Ammon's horn (tissue), 1 donor: ENCODE results near the gene ST6GALNAC4.

Experiments used
- DNase-seq: peaks from one replicate; pipeline ENCODE4 v3.0.0-alpha.2; 2016; ENCODE audit warnings: low spot score

The ST6GALNAC4 gene

DNA sequence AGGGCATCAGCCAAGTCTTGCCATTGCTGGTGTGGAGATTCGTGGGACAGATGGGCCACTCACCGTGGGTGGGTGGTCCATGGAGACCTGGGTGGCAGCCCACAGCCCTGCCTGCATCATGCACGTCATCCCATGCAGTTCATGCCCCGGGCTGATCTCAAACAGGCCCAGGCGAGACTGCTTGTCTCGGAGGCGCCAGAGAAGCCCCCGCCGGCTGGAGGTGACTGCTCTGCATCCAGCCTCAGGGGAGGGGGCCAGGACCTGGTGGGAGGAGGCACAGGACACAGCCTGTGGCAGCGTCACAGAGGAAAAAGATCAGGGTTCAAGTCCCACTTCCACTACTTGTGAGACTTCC, 12.8 kb upstream of the ST6GALNAC4 start:
- no peak for DNase-seq

DNA sequence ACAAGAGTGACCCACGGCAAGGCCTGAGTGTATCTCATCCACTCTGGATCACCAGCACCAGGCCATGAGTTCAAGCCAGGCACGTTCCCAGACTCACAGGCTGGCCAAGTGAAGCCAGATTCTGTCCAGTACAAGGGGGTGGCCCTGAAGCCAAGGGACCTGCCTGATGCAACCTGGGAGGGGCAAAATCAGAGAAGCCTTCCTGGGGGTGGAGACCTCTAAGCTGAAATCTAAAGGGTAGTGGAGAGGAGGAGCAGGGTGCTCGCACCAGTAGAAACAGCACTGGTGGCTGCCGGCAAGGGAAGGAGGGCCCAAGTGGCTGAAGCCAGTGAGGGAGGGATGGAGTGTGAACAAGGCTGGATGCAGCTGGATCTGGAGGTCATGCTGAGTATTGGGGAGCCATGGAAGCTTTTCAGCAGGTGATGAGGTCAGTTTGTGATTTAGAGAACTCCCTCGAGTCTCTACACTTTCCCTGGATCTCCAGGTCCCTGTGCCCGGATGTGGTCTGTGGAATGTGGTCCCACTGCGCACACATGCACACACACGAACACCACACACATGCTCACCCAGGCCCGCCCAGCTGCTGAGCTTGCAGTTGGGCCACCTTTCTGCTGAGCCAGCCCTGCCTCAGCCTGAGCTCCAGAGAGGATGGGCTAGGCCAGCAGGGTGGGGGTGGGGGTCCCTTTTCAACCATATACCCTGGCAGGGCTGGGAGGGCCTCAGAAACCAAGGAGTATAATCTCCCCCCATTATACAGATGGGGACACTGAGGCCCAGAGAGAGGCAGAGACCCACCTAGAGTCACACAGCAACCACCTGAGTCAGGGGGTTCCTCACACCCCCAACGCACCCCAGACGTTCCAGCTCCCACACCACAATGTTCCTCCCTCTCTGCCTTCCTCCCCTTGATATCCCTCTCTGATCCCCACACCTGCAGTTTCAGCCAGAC, 12.1 kb upstream of the ST6GALNAC4 start:
- no peak for DNase-seq

DNA sequence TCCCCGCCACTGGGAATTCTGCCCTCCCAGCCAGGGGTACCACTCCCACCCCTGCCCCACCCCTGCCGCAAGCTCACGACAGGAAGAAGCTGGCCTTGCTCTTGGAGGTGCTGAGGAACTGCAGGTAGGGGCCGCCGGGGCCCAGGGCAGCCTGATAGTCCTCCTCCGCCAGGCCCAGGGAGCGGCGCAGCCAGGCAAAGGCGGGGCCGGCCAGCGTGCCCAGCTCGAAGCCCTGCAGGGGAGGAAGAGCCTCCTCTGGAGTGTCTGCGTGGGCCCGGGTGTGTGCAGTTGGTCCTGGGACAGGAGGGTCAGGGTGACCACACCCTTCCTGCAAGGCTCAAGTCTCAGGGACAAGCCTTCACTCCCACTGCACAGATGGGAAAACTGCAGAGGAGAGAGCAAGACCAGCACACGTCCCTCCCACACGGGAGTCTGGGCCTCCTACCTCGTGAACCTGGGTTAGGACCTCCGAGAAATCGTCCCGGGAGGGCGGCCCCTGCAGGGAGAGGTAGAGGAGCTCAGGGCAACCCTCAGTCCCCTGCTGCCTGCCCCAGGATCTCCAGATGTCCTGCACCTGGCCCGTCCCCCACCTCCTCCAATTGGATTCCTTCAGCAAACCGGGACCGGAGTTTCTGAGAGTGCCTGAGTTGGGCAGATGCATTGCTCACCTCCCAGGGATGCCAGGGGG, 11.3 kb upstream of the ST6GALNAC4 start:
- DNase-seq = no peak

DNA sequence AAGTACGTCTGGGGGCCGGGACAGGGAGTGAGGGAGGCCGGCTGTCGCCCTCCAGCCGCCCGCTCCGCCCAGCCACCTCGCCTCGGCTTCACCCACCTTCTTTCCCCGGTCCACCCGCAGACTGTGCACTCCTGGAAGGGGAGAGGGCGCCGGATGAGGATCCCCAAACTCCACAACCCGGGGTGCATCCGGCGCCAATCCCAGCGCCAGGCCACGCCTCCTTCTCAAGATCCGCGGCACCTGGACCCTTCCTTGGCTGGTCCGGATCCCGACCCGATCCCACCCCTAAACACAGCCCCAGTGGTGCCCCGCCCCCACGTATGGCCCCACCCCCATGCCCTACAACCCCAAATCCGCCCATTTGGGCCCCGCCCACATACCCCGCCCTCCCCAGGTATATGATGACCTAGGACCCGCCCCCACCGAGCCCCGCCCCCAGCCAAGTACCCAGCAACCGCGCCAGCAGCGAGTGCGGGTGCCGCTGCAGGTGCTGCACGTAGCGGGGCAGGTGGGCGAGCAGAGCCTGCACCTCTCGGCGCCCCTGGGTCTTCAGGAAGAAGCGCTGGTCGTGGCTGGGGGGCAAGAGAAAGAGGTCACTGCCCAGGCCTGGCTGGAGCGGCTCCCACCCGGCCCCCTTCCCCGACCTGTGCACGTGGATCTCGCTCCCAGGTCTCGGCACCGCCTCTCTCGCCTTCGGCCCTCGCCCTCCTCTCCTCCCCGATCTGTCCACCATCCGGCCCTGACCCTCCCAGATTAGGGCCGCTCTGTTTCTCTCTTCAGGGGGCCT, 10.6 kb upstream of the ST6GALNAC4 start:
- no peak for DNase-seq

DNA sequence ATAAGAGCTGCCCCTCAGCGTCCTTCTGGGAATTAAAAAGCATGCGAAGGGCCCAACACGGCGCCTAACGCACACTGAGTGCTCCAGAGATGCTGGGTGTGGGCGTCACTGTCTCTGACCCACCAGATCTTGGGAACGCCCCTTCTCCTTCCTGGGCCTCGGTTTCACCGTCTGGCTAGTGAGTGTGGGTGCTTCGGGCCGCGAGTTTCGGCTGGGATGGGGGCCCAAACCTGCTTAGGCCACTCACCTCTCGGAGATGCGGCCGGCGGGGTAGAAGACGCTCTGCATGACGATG, 10.0 kb upstream of the ST6GALNAC4 start:
- no peak for DNase-seq

DNA sequence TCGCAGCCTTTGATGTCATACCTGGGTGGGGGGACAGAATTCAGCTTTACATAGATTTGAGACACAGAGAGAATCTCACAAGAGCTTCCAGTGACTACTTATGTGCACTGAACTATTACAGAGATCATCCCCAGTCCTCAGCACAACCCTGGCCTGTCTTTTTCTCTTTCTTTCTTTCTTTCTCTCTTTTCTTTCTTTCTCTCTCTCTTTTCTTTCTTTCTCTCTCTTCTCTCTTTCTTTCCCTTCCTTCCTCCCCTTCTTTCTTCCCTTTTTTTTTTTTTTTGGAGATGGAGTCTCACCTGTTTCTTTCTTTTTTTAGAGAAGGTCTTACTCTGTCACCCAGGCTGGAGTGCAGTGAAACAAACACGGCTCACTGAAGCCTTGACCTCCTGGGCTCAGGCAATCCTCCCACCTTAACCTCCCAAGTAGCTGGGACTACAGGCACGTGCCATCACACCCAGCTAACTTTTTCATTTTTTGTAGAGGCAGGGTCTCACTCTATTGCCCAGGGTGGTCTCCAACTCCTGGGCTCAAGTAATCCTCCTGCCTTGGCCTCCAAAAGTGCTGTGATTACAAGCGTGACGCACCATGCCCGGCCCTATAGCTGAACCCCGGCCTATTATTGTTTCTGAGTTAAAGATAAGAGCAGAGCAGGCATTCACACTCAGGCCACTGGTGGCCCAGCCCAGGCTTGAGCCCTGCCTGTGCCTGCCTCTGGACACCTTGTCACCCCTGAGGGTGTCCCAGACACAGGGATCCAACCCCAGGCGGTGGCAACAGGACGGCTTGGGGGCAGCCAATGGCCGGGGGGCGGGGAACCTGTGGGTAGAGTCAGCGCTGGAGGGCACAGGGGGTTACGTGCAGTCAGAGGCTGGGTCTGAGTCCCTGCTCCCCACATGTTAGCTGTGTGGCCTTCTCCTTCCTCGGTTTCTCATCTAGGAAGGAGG, 9.4 kb upstream of the ST6GALNAC4 start:
- no peak for DNase-seq

DNA sequence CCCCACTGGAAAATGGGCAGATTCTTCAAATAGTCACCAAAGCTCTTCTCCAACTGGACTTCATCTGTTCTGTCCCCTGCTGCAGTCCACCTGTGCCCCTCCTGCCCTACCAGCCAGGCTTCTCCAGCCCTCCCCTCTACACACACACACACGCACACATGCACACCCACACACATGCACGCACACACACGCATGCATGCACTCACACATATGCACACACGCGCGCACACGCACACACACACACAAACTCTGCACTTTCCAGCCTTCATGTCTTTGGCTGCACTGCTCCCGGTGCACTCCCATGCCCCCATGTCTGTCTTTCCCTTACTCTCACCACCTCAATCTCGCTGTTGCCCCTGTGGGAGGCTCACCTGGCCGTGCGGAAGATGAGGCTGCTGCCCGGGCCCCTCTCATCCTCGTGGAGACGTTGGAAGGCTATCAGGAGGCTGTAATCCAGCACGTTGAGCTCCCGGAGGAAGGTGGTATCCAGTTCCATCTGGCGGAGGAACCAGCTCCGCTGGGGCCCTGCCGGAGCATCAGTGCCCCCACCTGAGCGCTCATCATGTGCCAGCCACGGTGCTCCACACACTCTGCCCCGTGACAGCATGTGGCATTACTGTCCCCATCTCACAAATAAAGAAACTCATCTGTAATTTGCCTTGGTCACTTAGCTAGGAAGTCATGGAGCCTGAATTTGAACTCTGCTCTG, 8.0 kb upstream of the ST6GALNAC4 start:
- no peak for DNase-seq

DNA sequence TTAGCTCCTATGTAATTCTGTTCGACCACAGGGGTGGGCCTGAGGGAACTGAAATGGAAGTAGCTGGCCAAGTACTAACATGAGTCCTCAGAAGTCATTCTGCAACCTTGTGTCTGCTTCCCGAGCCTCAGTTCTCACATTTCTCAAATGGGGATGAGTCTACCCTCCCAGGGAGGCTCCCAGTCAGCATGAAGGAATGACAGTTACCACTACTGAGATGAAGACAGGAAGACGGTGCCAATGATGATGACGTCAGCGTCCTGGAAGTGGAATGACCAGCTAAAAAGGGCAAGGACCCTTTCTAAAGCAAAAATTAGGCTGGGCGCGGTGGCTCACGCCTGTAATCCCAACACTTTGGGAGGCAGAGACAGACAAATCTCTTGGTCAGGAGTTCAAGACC, 6.9 kb upstream of the ST6GALNAC4 start:
- no peak for DNase-seq

DNA sequence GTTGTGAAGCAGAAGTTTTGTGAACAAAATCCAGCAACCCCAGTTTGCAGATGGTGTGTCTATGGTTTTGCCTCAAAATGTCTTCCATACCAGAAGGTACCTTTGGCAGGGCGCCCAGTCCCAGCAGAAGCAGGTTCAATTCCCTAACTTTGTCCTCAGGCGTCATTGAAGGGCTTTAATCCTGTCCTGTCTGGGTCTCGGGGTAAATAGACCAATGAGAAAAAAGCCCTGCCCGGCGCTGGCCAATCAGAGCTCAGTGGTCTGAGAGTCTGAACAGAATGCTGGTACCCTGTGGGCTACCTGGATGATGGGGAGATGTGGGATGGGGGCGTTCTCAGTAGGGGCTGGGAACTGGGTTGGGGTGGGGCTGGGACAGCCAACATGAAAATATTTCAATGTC, 6.2 kb upstream of the ST6GALNAC4 start:
- no peak for DNase-seq

DNA sequence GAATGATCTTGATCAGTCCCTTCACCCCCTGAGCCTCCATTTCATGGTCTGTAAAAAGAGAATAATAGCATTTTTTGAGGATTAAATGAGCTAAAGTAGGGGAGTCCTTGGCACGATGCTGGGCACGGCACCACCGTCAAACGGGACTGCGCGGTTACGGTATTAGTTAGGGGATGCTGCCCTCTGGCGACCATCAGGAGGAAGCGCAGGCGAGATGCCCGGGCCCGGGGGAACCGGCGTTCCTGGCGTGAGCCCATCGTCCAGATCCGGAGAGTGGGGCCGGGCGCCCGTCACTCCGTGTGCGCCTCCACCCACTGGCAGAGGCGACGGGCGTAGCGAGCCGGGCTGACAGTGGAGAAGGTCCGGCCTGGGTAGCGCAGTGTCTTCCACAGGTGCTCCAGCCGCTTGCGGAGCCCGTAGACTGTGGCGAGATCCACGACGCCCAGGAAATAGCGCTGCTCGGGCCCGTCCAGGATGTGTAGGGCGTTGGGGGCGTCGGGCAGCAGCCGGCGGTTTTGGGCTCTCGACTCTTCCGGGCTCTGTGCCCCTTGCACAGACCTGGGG, 4.8 kb upstream of the ST6GALNAC4 start:
- DNase-seq = peak; percentile 79

DNA sequence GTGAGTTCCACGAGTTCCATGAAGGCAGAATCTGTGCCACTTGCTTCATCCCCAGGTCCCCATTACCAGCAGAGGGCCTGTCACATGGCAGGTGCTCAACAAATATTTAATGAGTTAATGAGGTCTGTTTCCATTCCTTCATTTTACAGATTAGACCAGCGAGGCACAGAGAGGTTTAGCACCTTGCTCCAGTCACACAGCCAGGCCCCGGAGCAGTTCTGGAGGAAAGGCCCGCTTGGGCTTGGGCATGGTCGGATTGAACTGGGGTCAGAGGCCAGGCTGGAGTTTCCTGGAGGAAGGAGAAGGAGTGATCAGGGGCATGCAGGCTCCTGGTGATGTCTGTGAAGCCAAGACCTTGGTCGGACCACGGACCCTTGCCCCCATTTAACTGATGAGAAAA, 4.0 kb upstream of the ST6GALNAC4 start:
- no peak for DNase-seq

DNA sequence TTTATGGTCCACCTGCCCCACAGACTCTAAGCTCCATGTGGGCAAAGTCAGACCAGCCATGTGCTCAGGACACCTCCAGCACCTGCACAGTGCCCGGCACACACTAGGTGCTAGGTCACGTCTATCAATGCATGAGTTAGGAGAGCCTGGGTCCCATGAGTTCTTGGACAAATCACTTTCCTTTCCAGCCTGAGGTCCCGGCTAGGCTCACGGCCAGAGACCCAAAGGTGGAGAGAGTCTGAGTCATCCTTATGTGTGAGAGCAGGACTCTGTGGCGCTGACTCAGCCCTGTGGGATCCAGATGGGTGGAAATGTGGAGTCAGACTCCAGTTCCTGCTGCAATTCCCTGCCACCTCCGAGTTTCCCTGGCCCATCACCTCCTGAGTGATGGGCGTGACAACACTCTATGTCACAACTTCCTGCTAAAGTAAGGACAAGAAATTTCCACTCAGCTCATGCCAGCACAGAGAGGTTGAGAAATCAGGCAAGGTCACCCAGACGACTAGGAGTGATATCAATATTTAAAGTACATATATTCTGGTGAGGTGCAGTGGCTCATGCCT, 2.5 kb upstream of the ST6GALNAC4 start:
- no peak for DNase-seq

DNA sequence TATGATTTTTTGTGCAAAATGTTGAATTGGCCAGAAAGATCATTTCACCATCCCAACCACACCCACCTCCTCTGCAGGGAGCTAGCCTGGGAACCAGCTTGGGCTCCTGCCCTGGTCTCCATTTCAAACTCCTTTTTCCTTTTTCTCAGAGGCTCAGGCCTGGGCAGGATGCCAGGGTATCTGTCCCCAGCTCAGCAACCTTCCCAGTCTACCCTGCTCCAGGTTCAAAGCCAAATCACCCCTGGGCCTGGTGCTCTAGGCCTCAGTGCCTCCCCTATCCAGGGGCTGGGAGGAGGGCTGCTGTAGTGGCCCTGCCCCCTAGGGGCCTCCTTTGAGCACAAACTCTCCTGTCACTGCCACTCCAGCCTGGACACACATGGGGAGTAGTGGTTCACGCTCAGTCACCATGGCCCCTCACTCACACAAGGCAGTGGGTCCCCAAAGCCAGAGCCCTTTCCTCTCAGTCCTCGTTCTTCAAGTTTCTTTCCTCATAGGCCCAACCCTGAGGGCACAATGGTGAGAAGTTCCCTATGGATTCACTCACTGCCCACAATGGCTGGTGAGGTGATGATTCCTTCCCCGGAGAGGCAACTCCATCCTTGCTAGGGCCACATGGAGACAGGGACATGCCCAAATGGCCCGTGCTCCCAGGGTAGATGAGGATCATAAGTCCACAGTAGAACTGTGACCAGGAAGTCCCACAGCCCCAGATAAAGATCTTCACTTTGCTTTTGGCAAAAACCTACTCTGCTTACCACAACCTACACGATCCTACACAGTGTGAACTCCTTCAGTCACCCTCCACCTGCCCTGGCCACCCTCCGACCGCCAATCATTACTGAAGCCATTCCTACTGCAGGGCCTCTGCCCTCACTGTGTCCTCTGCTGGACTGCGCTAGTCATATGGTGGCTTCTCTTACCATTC, 1.6 kb upstream of the ST6GALNAC4 start:
- DNase-seq = no peak

DNA sequence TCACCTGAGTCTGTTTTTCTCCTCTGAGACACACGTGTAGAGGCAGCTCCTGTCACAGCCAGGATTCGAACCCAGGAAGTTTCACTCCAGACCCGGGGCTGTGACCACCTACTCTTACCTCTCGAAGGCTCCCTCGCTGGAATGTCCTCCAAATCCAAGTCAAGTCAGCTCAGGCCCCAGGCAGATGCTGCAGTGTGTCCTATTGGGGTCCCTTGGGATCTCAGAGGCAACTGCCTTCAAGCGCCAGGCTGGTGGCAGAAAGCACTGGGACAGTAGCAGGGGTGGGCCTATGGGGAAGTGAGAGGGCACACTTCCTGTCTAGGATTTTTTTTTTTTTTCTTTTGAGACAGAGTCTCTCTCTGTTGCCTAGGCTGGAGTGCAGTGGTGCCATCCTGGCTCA, 762 bp upstream of the ST6GALNAC4 start:
- no peak for DNase-seq

DNA sequence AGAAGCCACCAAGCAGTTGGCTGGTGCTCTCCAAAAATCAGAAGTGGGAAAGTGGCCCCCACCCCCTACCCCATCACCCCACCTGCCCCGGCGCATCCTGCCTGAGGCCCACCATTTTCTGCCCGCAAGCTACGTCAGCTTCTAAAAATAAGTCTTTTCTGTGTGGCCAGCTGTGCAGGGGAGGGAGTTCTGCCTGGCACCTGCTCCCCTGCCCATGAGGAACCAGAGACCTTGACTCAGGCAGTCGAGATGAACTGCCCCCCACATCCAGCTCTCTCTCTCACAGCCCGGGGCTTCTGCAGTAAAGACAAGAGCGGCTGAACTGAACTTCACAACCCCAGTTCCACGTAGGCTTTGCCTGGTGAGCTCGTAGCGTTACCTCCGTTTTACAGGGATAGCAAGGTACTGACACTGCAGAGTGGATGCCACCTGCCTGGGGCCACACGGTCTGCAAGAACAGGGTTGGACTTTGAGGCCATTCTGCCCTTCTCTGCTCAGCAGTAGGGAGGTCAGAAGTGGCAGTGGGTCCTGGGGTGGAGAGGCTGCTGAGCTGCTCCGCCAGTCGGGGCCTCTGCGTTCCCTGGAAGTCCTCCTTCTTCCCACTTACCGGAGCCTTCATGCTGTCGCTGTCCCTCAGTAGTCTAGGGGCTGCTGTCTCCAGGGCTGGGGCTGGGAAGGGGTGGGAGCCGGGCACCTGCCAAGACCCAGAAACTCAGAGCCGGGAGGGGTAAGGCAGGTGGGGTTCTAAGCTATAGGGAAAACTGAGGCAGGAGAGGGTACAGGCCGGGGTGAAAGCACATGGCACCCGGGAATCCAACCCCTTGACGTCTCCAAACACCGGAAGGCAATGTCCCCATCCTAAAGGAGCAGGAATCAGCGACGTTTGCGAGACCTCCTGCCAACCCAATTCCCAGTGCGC, 781 bp downstream of the ST6GALNAC4 start:
- peak; percentile 43 for DNase-seq

DNA sequence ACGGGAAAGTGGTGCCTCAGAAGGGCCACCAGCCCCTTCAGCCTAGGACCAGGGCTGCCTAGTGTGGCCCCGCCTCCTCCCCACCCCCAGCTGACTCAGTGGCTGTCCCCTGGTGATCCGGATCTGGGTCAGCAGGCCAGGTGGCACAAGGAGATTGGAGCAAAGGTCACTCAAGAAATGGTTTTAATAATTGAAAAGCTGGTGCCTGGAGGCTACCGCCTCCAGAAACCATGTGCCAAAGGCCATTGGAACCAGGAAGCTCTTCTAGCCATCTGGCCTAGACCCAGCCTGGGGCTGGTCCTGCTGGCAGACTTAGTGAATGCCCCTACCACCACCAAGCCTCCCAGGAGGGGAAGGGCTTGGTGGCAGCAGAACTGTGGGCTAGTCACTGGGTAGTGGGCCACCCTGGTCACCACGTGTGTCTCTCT, 1.5 kb downstream of the ST6GALNAC4 start:
- DNase-seq = no peak

DNA sequence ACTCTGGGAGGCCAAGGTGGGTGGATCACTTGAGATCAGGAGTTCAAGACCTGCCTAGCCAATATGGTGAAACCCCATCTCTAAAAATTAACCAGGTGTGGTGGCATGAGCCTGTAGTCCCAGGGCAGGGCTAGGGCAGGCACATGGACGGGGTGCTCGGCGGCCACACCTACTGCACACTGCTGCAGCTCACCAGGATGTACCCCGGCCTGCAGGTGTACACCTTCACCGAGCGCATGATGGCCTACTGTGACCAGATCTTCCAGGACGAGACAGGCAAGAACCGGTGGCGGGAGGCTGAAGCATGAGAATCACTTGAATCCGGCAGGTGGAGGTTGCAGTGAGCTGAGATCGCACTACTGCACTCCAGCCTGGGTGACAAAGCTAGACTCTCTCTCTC, 3.2 kb downstream of the ST6GALNAC4 start:
- DNase-seq = no peak

DNA sequence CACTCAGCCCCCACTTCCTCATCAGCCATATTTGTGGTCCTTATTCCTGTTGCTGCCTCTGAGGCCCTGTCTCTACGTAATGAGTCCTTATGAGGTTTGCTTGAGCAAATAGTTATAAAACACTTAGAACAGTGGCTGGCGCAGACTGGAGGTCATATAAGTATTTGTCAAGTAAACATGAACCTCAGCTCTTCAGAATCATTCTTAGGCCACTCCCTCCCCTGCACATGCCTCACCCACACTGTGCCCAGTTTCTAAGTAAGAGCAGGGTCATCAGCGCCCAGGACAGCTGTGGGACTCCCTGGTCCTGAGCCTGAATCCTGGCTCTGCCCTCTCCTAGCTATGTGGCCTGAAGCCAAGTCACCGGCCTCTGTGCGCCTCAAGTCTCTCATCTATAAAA, 4.0 kb downstream of the ST6GALNAC4 start:
- no peak for DNase-seq
